WERI-Rb-1 (cell line): Measurements from ENCODE around the gene GJB6.
"Not testable (repeated sequence)": the region's sequence is repeated elsewhere in the genome, so short reads cannot be mapped to it uniquely, and the experiment has no call there.

Experiments
- DNase-seq: peaks from one replicate; pipeline ENCODE4 v3.0.0-alpha.2; 2020
- H3K27ac ChIP-seq: fragments of 250-450 bp; sonication (Bioruptor Pico); 2 replicates; pipeline ENCODE4 v1.5.1; 2020; ENCODE audit warnings: mild to moderate bottlenecking, moderate library complexity
- H3K27me3 ChIP-seq: fragments of 250-450 bp; sonication (Bioruptor Pico); 2 replicates; pipeline ENCODE4 v1.5.1; 2021; ENCODE audit warnings: mild to moderate bottlenecking, low read depth, moderate library complexity; ENCODE audit not compliant: insufficient read depth, severe bottlenecking
- H3K36me3 ChIP-seq: fragments of 250-450 bp; sonication (Bioruptor Pico); 2 replicates; pipeline ENCODE4 v1.5.1; 2020; ENCODE audit warnings: mild to moderate bottlenecking, moderate library complexity
- H3K4me3 ChIP-seq: 2 replicates; pipeline ENCODE4 v1.5.1; 2011; ENCODE audit warnings: low read depth, mild to moderate bottlenecking, control low read depth, low read length
- H3K9me3 ChIP-seq: fragments of 250-450 bp; sonication (Bioruptor Pico); 2 replicates; pipeline ENCODE4 v1.5.1; 2021; ENCODE audit warnings: mild to moderate bottlenecking, moderate library complexity; ENCODE audit not compliant: severe bottlenecking
- CTCF ChIP-seq: IDR thresholded peaks from 2 replicates; pipeline ENCODE4 v1.5.1; 2011; ENCODE audit warnings: low read depth, mild to moderate bottlenecking, control low read depth, inconsistent platforms, low read length

GJB6 gene

GRCh38 chr13:20231839-20232555, at the start of gene GJB6:
GJB6 (minus strand) TSS chr13:20232319; CDS start chr13:20223480, 8,839 bp downstream.
- TF ChIP-seq CTCF: no peak
- no peak for DNase-seq
- peaks cover 97% of the 10 kb centered on the region for H3K27me3 ChIP-seq
- H3K36me3 ChIP-seq: no peaks in the 10 kb centered on the region
- no peak within 1 kb of the TSS for H3K4me3 ChIP-seq
- H3K27ac ChIP-seq: no peak within 1 kb of the TSS
- peaks cover 11% of the 10 kb centered on the region for H3K9me3 ChIP-seq

- not testable (repeated sequence) for H3K27ac ChIP-seq, H3K4me3 ChIP-seq, H3K9me3 ChIP-seq, DNase-seq, H3K36me3 ChIP-seq
- peaks cover 85% of the 10 kb centered on the region for H3K27me3 ChIP-seq
Measured at GRCh38 chr13:20276901-20277300, 44.8 kb upstream of the GJB6 start.

- no peak for TF ChIP-seq CTCF
Measured at GRCh38 chr13:20274466-20274865, 42.3 kb upstream of the GJB6 start.

DNA sequence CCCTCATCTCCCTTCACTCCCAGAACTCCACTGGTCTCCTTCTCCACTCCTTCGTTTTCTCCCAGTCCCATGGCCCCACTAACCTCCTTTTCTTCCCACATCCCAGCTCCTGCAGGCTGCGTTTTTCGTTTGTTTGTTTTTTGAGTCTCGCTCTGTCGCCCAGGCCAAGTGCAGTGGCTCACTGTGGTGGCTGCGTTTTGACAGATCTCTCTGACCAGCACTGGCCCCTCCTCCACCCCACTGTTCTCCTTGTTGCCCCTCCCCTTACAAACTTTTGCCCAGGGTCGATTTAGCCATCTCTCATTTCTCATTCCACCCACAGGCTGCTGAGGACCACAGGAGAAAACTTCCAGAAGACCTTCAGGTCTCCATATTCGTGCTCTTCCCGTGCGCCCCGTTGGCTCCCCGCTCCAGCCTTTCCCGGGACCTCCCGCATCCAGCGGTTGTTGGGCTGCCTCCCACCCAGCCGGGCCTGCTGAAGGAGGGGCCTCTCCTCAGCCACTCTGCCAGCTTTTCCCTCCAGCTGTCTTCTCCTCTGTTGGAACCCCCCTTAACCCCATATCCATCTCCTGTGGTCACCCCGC, 40.6 kb upstream of the GJB6 start:
- H3K27ac ChIP-seq: no peak overlapping the region
- DNase-seq: no peak
- H3K27me3 ChIP-seq: peaks cover 94% of the 10 kb centered on the region
- no peak overlapping the region for H3K4me3 ChIP-seq
- H3K36me3 ChIP-seq: no peaks in the 10 kb centered on the region
- TF ChIP-seq CTCF: no peak
- peaks cover 2% of the 10 kb centered on the region for H3K9me3 ChIP-seq

More at GRCh38 chr13:20274466-20274865, 42.3 kb upstream of the GJB6 start:
- Histone ChIP-seq H3K9me3 (peaks cover 6% of the 10 kb centered on the region), H3K4me3 (no peak overlapping the region), H3K27ac (no peak overlapping the region), H3K36me3 (no peaks in the 10 kb centered on the region), H3K27me3 (peaks cover 90% of the 10 kb centered on the region)
- DNase-seq: no peak

- H3K27me3 ChIP-seq: peaks cover 94% of the 10 kb centered on the region
- no peak for DNase-seq
- no peak for TF ChIP-seq CTCF
- peaks cover 2% of the 10 kb centered on the region for H3K9me3 ChIP-seq
- H3K27ac ChIP-seq: no peak overlapping the region
- H3K4me3 ChIP-seq: no peak overlapping the region
- no peaks in the 10 kb centered on the region for H3K36me3 ChIP-seq
Measured at GRCh38 chr13:20272104-20272503, 40.0 kb upstream of the GJB6 start.

DNA sequence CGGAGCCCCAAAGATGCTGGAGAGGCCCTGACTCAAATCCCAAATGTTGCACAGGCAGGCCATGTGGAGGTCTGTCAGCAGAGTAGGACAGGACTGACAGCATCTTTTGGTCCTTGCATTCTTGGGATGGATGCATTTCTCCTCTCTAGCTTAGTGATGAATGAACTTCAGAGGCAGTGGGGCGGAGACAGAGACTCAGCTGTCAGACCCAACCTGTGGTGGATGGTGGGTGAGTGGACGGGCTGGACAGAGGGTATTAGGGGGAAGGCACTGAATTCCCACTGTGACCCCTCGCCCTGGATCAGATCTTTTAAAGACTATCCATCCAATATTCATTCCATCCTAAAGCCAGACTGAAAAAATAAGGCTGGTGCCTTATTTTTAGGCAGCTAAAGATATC, 39.3 kb upstream of the GJB6 start:
- Histone ChIP-seq H3K9me3 (peaks cover 2% of the 10 kb centered on the region), H3K4me3 (no peak overlapping the region), H3K27ac (no peak overlapping the region), H3K27me3 (peaks cover 94% of the 10 kb centered on the region), H3K36me3 (no peaks in the 10 kb centered on the region)
- DNase-seq: no peak
- TF ChIP-seq CTCF: no peak
